GM21381 (cell line): Measurements from ENCODE around the gene HOOK1.
"Not testable (repeated sequence)": the region's sequence is repeated elsewhere in the genome, so short reads cannot be mapped to it uniquely, and the experiment has no call there.

Experiments used
- ATAC-seq: cut with Tn5 transposase; IDR thresholded peaks from one replicate; pipeline ENCODE4 v1.9.1; 2021; ENCODE audit warnings: mild to moderate bottlenecking, moderate library complexity; ENCODE audit not compliant: unreplicated experiment

The HOOK1 gene

DNA sequence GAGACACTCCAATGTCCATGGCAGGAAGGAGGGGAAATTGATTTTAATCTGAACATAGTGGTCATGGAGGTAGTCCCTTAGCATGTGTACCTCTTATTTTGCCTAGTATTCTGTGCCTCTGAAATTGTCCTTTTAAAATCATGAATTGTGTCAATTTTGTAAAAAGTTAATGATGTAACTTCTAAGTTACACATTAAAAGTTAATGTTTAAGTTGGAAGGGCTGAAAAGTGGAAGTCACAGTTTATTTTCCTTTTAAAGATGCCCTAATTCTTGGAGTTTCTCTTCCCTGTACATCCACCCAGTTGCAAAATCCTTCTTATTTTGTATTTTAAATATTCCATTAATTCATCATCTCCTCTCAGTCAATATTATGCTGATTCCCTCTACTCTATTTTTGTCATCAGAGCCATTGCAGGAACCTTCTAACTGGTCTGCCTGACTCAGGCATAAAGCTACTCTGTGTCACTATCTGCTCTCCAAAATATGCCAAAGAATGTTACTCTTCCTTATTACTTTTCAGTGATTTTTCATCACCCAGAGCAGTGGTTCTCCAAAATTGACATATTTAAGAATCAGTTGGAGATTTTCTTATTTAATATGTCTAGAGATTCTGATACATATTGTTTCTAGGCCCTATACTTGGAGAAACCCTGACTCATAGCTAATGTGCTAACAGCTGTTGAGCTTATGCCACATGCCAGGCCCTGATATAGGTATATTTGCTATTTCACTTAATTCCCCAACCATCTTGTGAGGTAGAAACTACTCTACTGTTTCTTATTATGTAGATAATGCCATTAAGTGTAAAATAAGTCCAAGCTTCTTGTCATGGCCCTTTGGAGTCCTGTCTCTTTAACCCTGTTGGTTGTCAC, 5.1 kb downstream of the HOOK1 start:
- peak; percentile 50 for ATAC-seq

DNA sequence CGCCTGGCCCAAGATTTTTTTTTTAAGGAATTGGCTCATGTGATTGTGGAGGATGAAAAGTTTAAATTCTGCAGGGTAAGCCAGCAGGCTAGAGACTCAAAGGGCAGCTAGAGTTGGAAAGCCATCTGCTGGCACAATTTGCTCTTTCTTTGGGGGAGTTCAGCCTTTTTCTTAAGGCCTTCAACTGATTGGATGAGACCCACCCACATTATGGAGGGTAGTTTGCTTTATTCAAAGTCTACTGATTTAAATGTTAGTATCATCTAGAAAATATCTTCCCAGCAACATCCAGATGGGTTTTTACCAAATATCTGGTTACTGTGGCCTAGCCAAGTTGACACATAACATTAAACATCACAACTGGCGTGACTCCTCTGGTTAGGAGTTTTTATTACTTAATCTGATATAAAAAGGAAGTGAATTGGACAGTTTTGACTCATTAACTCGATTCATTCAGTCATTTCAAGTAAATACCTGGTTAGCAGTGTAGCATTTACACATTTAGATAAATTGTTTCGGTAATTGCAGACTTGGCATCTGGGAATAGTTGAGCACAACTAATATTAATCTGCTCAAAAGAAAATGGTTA, 12.4 kb downstream of the HOOK1 start:
- no peak for ATAC-seq

DNA sequence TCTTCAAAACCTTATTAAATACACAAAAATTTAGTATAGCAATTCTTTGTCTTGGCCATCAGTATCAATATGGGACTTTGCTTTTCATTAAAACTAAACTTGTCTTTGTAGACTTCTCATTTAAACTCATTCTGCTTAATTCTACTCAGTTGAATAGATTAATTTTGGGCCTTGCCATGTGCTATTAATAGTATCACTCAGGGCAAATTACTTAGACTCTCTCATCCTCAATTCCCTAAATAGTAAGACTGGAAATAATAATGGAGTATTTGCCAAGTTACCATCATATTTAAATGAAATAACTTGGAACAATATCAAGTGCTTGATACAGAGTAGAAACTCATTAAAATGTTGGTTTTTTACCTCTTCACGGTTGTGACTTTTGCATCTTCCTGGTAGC, 13.4 kb downstream of the HOOK1 start:
- no peak for ATAC-seq

DNA sequence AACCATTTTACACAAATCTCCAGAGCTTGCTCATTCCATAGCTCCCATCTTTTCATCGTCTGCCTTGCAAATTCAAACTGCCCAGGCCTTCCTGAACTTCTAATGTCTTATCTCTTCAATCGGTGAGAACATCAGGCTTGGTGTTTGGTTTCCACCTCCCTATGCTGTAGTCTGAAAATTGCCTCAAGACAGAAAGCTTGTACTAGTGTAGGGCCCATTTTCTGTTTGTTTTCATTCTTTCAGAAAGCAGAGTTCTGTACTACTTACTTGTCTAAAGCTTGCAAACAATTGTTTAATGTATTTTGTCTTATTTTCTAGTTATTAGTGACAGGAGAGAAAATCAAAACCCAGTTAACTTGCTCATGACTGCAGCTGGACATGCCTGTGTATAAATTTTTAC, 16.8 kb downstream of the HOOK1 start:
- ATAC-seq = no peak

DNA sequence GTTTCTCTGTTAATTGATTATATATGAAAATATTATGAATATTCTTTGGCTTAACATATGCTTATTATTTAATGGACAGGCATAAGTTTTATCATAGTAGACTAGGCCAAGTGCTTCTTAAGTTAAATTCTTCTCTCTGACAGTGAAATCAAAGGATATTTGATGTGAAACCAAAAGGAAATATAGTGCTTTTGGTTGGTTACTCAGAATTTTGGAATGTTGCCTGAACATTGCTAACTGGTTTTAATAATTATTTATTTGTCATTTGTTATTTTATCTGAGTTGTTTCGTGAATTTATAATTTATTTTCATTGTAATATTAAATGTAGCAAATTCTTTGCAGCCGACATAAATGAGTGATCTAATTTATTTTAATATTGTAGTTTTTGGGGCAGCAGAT, 18.3 kb downstream of the HOOK1 start:
- ATAC-seq = no peak

DNA sequence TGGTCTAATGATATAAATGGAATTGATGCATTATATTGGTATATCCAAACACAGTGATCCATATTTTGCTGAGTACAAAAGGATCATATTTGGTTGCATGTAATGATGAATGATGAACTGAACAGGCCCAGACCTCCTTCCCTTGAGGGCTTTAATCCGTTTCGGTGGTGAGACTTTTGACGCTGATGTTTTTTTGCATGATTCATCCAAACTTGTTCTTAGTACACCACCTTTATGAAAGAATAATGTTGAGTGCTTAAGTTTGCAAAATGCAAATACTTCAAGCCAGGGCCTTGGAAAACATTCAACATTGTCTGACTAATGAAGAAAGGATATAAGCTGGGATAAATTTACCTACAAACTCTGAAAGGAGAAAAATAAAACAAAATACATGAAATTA, 19.2 kb downstream of the HOOK1 start:
- ATAC-seq = no peak

DNA sequence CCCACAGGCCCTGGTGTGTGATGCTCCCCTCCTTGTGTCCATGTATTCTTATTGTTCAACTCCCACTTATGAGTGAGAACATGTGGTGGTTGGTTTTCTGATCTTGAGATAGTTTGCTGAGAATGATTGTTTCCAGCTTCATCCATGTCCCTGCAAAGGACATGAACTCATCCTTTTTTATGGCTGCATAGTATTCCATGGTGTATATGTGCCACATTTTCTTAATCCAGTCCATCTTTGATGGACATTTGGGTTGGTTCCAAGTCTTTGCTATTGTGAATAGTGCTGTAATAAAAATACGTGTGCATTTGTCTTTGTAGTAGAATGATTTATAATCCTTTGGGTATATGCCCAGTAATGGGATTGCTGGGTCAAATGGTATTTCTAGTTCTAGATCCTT, 23.1 kb downstream of the HOOK1 start:
- not testable (repeated sequence) for ATAC-seq

DNA sequence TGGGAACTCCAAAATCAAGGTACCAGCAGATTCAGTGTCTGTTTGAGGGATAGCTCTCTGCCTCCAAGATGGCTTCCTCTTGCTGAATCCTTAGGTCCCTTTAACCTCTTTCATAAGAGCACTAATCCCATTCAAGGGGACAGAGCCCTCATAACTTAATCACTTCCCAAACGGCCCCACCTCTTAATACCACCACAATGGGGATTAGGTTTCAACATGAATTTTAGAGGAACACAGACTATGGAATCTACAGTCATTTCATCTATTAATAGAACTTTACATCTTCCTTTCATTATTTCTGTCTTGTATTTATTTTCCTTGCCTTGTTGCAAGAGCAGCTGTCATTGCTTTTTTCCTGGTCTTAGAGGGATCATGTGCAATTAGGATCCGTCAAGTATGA, 30.3 kb downstream of the HOOK1 start:
- no peak for ATAC-seq

DNA sequence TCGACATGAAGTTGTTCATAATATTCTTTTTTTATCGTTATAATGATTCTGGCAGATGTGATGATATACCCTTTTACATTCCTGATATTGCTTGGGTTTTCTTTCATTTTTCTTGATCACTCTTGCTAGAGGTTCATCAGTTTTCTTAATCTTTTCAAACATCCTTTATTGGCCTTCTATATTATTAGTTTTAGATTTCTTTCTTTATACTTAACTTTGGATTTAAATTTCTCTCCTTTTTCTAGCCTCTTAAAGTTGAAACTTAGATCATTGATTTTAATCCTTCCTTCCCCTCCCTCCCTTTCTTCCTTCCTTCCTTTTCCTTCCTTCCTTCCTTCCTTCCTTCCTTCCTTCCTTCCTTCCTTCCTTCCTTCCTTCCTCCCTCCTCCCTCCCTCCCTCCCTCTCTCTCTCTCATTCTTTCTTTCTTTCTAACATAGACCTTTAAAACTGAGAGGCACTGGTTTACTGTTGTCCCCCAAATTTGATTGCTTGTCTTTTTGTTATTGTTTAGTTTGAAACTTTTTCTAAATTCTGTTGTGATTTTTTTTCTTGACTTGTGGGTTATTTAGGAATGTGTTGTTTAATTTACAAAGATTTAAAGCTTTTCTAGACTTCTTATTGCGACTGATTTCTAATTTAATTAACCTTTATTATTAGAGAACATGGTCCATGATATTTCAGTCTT, 31.6 kb downstream of the HOOK1 start:
- no peak for ATAC-seq

DNA sequence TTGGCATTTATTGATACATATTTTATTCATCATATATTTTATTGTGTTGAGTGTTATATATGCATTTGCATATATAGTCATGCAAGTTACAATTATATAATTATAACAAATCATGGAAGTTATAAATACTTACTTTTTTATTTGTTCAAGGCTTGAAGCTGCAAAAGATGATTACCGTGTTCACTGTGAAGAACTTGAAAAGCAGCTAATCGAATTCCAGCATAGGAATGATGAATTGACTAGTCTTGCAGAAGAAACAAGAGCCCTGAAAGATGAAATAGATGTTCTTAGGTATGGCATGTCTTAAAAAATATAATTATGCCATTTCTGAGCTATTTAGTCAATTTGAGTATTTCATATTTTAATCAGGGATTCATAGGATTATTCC, 32.1 kb downstream of the HOOK1 start:
- no peak for ATAC-seq

DNA sequence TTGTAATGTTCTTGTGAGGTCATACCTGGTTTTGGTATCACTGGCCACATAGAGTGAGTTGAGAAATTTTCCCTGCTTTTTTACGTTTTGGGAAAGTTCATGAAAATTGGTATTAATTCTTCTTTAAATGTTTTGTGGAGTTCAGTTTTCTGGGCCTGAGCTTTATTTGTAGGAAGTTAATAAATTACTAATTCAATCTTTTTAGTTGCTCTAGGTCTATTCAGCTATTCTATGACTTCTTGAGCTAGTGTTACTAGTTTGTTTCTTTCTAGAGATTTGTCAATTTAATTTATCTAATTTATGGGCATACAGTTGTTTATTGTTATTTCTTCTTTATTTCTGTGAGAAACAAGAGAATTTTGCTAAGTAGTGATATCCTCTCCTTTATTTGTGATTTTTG, 37.4 kb downstream of the HOOK1 start:
- ATAC-seq = no peak

DNA sequence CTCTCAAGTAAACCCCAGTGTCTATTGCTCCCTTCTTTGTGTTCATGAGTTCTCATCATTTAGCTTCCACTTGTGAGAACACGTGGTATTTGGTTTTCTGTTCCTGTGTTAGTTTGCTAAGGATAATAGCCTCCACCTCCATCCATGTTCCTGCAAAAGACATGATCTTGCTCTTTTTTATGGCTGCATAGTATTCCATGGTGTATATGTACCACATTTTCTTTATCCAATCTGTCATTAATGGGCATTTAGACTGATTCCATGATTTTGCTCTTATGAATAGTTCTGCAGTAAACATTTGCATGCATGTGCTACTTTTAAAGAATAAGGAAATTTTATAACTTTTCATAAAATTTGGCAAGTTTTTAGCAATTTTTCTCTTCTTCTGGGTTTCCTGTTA, 40.5 kb downstream of the HOOK1 start:
- ATAC-seq = not testable (repeated sequence)

DNA sequence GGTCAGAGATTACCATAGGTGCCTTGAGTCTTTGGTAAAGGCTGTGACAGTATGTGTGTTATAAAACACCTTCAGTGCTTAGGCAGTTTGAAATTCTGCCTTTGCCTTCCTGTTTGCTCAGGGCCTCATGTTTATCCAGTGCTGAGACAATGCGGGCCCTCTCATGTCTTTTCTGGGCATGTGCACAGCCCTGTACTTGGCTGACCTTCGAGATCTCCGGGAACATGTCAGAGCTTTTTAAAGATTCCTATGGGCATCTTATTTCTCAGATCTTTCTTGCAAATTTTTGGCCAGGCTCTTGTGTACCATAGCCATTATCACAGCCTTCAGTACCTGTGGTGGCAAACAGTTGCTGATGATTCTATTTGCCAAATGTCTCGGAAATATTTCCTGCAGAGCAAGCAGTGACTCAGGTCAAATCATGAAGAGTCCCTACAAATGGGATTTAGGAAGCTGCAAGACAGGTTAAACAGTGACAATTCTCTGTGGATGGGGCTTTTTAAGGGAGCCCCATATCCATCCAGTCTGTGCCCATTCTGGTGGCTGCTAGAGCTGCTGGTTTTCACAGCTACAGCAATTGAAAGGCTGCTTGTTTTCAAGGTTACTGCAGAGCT, 42.1 kb downstream of the HOOK1 start:
- ATAC-seq = no peak

DNA sequence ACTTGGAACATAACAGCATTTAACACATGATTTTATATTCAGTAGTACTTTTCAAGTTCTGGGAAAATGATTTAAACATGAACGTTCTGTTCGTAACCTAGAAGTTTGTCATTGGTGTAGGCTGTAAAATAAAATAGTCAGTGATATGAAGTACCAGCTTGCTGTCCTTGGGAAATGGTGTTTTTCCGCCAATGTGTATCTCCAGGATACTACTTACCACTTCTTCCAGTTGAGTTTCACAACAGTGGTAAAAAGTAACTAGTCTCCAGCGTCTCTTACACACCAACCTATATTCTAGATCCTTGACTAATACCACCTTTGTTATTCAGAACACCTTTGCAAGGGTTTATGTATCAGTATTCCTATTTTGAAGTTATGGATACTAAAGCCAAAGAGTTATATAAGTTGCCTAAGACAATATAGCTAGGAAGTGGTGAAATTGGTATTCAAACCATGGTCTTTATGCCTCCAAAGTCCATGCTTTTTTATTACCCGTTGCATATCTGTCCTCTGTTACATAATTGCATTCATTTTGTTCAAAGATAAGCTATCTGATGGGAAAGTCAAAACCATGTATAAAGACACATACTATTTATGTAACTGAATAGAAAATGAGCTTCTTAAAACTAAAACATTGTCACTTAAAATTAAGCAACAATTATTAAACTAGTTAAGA, 43.1 kb downstream of the HOOK1 start:
- ATAC-seq = no peak

DNA sequence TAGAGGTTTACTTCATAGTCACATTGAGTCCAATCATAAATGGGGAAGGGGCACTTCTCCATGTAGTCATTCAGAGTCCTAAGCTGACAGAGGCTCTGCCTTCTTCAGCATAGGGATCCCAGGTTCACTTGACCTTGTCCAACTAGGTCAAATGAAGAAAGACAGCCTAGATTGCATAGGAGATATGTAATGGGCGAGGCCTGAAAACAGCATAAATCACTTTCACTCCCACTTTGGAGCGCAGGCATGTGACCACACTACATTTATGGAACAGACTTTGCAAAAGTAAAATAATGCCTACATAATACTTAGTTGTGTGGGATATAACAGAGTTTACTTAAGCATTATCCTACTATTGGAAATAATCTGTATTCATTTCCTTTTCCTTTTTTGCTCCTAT, 51.7 kb downstream of the HOOK1 start:
- ATAC-seq = no peak

DNA sequence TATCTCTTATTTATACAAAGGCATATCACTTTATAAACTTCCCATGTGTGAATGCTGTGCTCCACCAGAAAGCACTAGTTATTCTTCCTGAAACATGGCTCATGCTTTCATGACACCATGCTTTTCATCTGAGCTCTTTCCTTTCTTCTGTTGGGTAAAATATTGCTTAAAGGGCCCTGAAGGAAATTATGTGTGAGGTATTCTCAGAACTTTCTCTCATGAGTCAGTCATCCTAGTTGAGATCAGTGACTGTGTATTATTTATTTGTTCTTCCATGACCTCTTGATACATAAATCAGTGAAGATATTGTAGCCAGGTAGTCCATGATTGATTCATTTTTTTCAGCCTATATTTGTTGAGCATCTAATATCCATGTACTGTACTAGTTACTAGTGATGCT, 57.0 kb downstream of the HOOK1 start:
- ATAC-seq = no peak

DNA sequence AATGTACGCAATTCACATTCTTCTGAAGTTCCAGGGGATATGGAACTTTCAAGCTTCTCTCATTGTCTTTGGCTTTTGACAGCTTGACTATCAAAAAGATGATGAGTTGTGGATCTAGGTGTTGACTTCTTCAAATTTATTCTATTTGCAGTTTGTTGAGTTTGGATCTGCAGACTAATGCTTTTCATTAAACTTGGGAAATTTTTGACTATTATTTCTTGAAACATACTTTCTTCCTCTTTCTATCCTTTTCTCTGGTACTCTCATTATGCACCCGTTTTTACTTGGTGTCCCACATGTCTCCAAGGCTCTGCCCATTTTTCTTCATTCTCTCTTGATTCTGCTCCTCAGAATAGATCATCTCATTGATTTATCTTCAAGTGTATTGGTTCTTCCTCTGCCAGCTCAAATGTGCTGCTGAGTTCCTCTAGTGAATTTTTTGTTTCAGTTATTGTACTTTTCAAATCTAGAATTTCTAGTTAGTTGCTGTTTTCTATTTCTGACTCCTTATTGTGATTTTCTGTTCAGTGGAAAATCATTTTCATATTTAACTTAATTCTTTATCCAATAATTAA, 62.4 kb downstream of the HOOK1 start:
- ATAC-seq = no peak

DNA sequence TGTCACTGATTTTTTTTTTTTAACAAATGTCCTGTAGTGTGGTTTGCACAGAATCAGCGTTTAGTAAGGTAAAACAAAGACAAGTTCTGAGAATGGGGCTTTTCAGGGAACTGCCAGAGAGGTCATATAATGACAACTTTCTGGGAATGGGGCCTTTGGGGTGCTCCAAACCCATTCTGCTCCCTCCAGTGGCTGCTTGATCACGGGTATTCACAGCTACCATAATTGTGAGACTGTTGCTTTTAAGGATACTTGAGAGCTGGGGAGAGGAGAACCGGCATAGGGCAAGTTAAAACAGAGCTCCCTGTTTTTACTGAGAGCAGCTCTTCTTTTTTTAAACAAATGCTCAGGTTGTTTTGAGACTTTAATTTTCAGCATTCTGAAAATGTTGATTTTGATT, 63.6 kb downstream of the HOOK1 start:
- ATAC-seq = no peak

DNA sequence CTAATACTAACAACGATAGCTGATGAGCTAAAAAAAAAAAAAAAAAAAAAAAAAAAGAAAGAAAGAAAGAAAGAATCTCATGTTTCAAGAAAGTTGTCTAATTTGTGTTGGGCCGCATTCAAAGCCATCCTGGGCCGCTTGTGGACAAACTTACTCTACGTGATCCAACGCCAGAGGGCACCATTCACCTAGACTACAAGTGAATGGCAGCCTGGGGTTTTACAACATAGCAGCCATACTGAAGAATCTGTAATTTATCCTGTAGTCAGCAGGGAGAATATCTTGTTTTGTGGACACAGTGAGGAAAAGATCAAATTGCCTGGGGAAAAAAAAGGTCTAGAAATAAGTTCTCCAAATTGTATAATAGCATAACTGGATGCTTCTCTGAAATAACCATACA, 64.8 kb downstream of the HOOK1 start:
- peak; percentile 70 for ATAC-seq

DNA sequence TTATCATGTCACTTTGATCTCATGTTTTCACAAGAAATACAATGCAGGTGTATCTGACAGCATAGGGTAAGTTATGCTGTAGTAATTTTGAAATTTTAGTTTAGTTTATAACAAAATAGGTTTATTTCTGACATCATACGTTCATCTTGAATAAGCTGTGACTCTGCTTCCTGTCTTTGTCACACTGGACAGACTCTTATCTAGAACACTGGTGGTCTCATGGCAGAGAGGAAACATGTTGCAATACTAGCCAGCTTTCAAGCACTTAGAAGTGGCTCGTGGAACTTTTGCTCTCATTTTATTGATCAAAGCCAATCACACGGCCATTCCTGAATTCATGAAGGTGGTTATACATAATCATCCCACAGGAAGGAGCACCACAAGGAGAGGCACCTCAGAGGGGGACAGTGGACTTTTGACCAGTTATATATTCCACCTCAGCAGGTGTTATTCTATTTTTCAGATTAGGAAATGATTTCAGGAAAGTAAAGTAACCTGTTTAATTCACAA, 65.3 kb downstream of the HOOK1 start:
- no peak for ATAC-seq

DNA sequence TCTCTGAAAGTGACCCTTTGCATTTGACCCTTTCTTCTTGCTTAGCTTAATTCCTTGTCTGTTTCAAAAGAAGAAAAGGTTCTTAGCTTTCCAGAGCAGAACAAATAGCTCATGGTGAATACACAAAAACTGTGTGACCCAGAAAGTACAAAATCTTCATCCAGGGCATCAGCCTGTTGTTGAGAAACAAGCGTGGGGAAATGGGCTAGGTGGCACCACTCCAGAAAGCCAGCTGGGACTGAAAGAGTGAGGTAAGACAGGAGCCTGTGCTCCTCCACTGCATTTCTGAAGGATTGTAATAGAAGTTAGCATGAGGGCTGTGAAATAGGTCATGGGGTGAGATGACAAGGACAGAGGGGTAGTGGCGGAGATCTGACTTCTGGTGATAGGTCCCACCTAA, 66.0 kb downstream of the HOOK1 start:
- no peak for ATAC-seq
